ENCODE data around the gene HOXA2. TPM values are rescaled to one million over a fixed set of nuclear protein-coding genes. Genes with fewer than 3 reads are reported as not detected.
A peak's percentile ranks its signal among the peaks of the same experiment; 100 is the strongest.

Gene HOXA2
- total and polyA plus RNA-seq, 2 of the 8 experiments (the other 6 are each of a cell fraction or from before 2014, with no cell fraction given) = not detected

DNA sequence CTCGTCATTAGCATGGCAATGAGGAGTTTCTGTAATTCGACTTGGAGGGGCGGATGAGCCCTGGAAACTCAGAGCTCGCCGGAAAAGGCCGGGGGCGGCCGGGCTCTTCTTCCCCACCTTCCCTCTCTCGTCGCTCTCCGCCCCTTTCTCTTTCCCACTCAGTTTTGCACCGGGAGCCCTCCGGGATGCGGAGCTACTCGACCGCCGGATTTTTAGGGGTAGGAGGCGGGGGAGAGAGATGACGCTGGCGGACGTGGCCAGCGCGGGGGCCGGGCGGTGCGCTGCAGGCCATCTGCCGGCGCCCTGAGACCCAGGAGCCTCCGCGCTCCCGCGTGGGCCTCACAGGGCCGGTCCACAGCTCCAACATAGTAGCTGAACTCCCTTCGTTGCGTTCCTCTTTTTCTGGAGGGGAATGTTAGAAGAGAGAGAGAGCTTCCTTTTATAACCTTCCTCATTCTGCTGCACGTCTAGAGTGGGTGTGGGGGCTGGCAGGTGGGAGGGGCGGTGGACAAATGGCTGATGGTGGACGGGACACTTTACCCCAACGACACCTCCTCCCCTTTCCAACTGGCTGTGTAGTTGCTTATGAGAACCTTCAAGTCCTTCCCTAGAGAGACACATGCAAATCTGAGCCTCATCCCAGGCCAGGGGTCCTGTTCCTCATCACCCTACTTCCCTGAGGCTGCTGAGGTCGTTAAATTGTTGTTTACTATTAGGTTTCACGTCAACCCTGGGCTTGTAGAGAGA is 5.5 kb downstream of the HOXA2 start:
- H3K4ac ChIP-seq (replicated peaks; ENCODE audit: insufficient read length, low read depth, low read length) = no peak overlapping the region
- peaks cover 6% of the 10 kb centered on the region; the same call in 1 of the 2 replicates for H3K23me2 ChIP-seq (ENCODE audit: low read depth, low read length)
- CTCF ChIA-PET (ENCODE audit: partially characterized antibody) = interaction anchor here (0.7 to 12.1 kb wide), 12 partner anchors 8 to 240 kb away, joined by 3 to 123 read pairs (median 4); partner anchors contain the start of genes HOXA5 and HOXA6
- peak overlapping the region; percentile 22 to 63 (median 30); a peak in 6 of 8 replicates for H3K4me3 ChIP-seq (ENCODE audit: extremely low read depth in 1 of 4, insufficient read depth in 2 of 4, low read depth in 3 of 4, low read length in 4 of 4)
- no peak overlapping the region for H3K27ac ChIP-seq (ENCODE audit: low read depth, low read length)
- H4K5ac ChIP-seq (ENCODE audit: insufficient read length, low read depth, low read length) = no peak overlapping the region
- H3K79me2 ChIP-seq (ENCODE audit: control insufficient read depth in 1 of 2, insufficient read depth in 2 of 2, low read length in 2 of 2) = no peaks in the 10 kb centered on the region
- peaks cover 0 to 2% (median 0%) of the 10 kb centered on the region in 4 experiments; a peak in 1 of 8 replicates for H3K36me3 ChIP-seq (ENCODE audit: control insufficient read depth in 2 of 4, insufficient read depth in 4 of 4, low read length in 3 of 4)
- peak overlapping the region; percentile 70 to 78 for H3K4me2 ChIP-seq (ENCODE audit: insufficient read depth in 1 of 2, low read depth in 2 of 2, low read length in 2 of 2)
- no peak for DNase-seq (ENCODE audit: low read depth in 1 of 2, low spot score in 2 of 2)
- H3K18ac ChIP-seq (ENCODE audit: extremely low read depth, low read length) = no peak overlapping the region
- no peak for FAIRE-seq
- H4K20me1 ChIP-seq (replicated peaks in 1 of 2; ENCODE audit: control insufficient read depth in 1 of 2, insufficient read depth in 2 of 2, low read length in 2 of 2) = peaks cover 22 to 37% of the 10 kb centered on the region in 2 experiments
- no peaks in the 10 kb centered on the region for H3K9me3 ChIP-seq (ENCODE audit: insufficient read depth in 2 of 2, low read depth in 1 of 2, low read length in 1 of 2)
- H3K27me3 ChIP-seq (replicated peaks in 1 of 4; ENCODE audit: control insufficient read depth in 3 of 4, extremely low read depth in 1 of 4, insufficient read depth in 3 of 4, low read length in 3 of 4) = peaks cover 92 to 100% (median 98%) of the 10 kb centered on the region in 4 experiments
- no peak overlapping the region for H4K91ac ChIP-seq (replicated peaks; ENCODE audit: insufficient read length, low read length)
- H2AK5ac ChIP-seq (ENCODE audit: low read depth, low read length) = no peak overlapping the region
- H3K56ac ChIP-seq (replicated peaks; ENCODE audit: insufficient read length, low read depth, low read length) = no peak overlapping the region
- H4K8ac ChIP-seq (ENCODE audit: extremely low read depth, insufficient read depth, low read length) = no peak overlapping the region; the same call in 1 of the 2 replicates
- H3K14ac ChIP-seq (ENCODE audit: insufficient read length) = no peak overlapping the region
- H3K9ac ChIP-seq (replicated peaks in 1 of 4; ENCODE audit: extremely low read depth in 1 of 4, low read depth in 3 of 4, low read length in 3 of 4) = no peak overlapping the region
- WGBS, 2 experiments (ENCODE audit: extremely low coverage in 1 of 2, insufficient coverage in 1 of 2, insufficient read length in 1 of 2, insufficient replicate concordance in 2 of 2, low coverage in 1 of 2, low lambda C conversion rate in 2 of 2, missing lambda C conversion rate in 1 of 2) = 4% methylated on average over 33 of the region's 41 CpGs; no CpG with 5 or more reads in 1 of the 2 experiments
- no peak overlapping the region for H2BK5ac ChIP-seq (ENCODE audit: low read depth, low read length)
- POLR2A ChIA-PET (ENCODE audit: partially characterized antibody) = interaction anchor here (0.8 to 1.3 kb wide), 4 partner anchors 9 to 14 kb away, joined by 3 to 6 read pairs (median 3); no protein-coding TSS in a partner anchor
- H2BK12ac ChIP-seq (ENCODE audit: low read depth, low read length) = peak overlapping the region; percentile 5; the same call in 1 of the 2 replicates
- no peak overlapping the region for H2AFZ ChIP-seq (ENCODE audit: low read length)
- H3K23ac ChIP-seq (ENCODE audit: insufficient read length) = no peak overlapping the region
- peaks cover 0 to 25% (median 16%) of the 10 kb centered on the region in 4 experiments; a peak in 6 of 7 replicates for H3K4me1 ChIP-seq (replicated peaks in 1 of 4; ENCODE audit: control insufficient read depth in 3 of 4, insufficient read depth in 4 of 4, low read length in 3 of 4)
- no peak overlapping the region for H2BK120ac ChIP-seq (replicated peaks; ENCODE audit: low read depth, low read length)
- no peaks in the 10 kb centered on the region for H3K79me1 ChIP-seq (ENCODE audit: low read depth, low read length)
- H2BK20ac ChIP-seq (ENCODE audit: low read length) = no peak overlapping the region
- no peak overlapping the region for H2BK15ac ChIP-seq (ENCODE audit: low read length)
- no peak for TF ChIP-seq MAFK (IDR thresholded peaks at IDR 0.05; ENCODE audit: low read depth, low read length)
- no peak for TF ChIP-seq CHD2 (IDR thresholded peaks at IDR 0.05; ENCODE audit: low read length)
- TF ChIP-seq EGR1 (IDR thresholded peaks at IDR 0.05; ENCODE audit: borderline replicate concordance, low read depth, low read length) = no peak
- TF ChIP-seq TAF7 (optimal IDR thresholded peaks at IDR 0.05; ENCODE audit: borderline replicate concordance, low read depth, low read length) = no peak
- no peak for TF ChIP-seq CEBPB (IDR thresholded peaks at IDR 0.05; ENCODE audit: low read depth, low read length)
- TF ChIP-seq CBX8 (IDR thresholded peaks at IDR 0.05; ENCODE audit: borderline replicate concordance, low read depth, low read length) = peak; percentile 91; the same call in 1 of the 2 replicates
- TF ChIP-seq YY1 (IDR thresholded peaks at IDR 0.05; ENCODE audit: low read depth, low read length) = no peak
- TF ChIP-seq EZH2 (IDR thresholded peaks at IDR 0.05; ENCODE audit: low read depth, low read length, severe bottlenecking) = peak; percentile 80
- TF ChIP-seq, protein P1, sequence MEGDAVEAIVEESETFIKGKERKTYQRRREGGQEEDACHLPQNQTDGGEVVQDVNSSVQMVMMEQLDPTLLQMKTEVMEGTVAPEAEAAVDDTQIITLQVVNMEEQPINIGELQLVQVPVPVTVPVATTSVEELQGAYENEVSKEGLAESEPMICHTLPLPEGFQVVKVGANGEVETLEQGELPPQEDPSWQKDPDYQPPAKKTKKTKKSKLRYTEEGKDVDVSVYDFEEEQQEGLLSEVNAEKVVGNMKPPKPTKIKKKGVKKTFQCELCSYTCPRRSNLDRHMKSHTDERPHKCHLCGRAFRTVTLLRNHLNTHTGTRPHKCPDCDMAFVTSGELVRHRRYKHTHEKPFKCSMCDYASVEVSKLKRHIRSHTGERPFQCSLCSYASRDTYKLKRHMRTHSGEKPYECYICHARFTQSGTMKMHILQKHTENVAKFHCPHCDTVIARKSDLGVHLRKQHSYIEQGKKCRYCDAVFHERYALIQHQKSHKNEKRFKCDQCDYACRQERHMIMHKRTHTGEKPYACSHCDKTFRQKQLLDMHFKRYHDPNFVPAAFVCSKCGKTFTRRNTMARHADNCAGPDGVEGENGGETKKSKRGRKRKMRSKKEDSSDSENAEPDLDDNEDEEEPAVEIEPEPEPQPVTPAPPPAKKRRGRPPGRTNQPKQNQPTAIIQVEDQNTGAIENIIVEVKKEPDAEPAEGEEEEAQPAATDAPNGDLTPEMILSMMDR (IDR thresholded peaks at IDR 0.05; ENCODE audit: control extremely low read depth in 1 of 3, insufficient read depth in 1 of 3, low read depth in 1 of 3, low read length in 3 of 3) = no peak
